ENCODE data around the gene UPF3B.
A peak's percentile ranks its signal among the peaks of the same experiment; 100 is the strongest.
"Not testable (repeated sequence)": the region's sequence is repeated elsewhere in the genome, so short reads cannot be mapped to it uniquely, and the experiment has no call there.

UPF3B gene

GRCh38 chrX:119852382-119853353 lies at the start of gene UPF3B:
Gene UPF3B, minus strand, starts transcription at chrX:119852963. Its CDS starts 35 bp downstream, at chrX:119852928.
- DNase-seq (ENCODE audit: extremely low read depth, low read depth): peak; percentile 96
- TF ChIP-seq CTCF (IDR thresholded peaks at IDR 0.05; ENCODE audit: low read depth, low read length): no peak

GRCh38 chrX:119900976-119901375 lies 48.2 kb upstream of the UPF3B start:
- TF ChIP-seq CTCF (IDR thresholded peaks at IDR 0.05; ENCODE audit: low read depth, low read length): no peak
- DNase-seq (ENCODE audit: extremely low read depth, low read depth): no peak

- no peak for DNase-seq (ENCODE audit: extremely low read depth, low read depth)
- TF ChIP-seq CTCF (IDR thresholded peaks at IDR 0.05; ENCODE audit: low read depth, low read length): no peak
Observed at GRCh38 chrX:119899125-119899524, 46.4 kb upstream of the UPF3B start.

GRCh38 chrX:119895843-119896326 lies 43.1 kb upstream of the UPF3B start, which contains the start of gene AKAP14:
Gene AKAP14, plus strand, starts transcription at chrX:119895893. Its CDS starts 7,331 bp downstream, at chrX:119903224.
- TF ChIP-seq CTCF (IDR thresholded peaks at IDR 0.05; ENCODE audit: low read depth, low read length): no peak

GRCh38 chrX:119891961-119892692 lies 39.4 kb upstream of the UPF3B start:
- DNase-seq (ENCODE audit: extremely low read depth, low read depth): not testable (repeated sequence)

More at GRCh38 chrX:119895843-119896326, 43.1 kb upstream of the UPF3B start, which contains the start of gene AKAP14:
- no peak for DNase-seq (ENCODE audit: extremely low read depth, low read depth)

- DNase-seq (ENCODE audit: extremely low read depth, low read depth): not testable (repeated sequence)
Observed at GRCh38 chrX:119890626-119891025, 37.9 kb upstream of the UPF3B start.

GRCh38 chrX:119887721-119888425 lies 35.1 kb upstream of the UPF3B start:
- no peak for DNase-seq (ENCODE audit: extremely low read depth, low read depth)
- peak; percentile 49 for TF ChIP-seq CTCF (IDR thresholded peaks at IDR 0.05; ENCODE audit: low read depth, low read length)

Data from AG09319 (cell line).